ENCODE data around the gene PPP1R26. TPM values are rescaled to one million over a fixed set of nuclear protein-coding genes. Genes with fewer than 3 reads are reported as not detected.

The PPP1R26 gene
- total and polyA plus RNA-seq, 8 donors = 5.3 to 22.8 (median 12.9) TPM

DNA sequence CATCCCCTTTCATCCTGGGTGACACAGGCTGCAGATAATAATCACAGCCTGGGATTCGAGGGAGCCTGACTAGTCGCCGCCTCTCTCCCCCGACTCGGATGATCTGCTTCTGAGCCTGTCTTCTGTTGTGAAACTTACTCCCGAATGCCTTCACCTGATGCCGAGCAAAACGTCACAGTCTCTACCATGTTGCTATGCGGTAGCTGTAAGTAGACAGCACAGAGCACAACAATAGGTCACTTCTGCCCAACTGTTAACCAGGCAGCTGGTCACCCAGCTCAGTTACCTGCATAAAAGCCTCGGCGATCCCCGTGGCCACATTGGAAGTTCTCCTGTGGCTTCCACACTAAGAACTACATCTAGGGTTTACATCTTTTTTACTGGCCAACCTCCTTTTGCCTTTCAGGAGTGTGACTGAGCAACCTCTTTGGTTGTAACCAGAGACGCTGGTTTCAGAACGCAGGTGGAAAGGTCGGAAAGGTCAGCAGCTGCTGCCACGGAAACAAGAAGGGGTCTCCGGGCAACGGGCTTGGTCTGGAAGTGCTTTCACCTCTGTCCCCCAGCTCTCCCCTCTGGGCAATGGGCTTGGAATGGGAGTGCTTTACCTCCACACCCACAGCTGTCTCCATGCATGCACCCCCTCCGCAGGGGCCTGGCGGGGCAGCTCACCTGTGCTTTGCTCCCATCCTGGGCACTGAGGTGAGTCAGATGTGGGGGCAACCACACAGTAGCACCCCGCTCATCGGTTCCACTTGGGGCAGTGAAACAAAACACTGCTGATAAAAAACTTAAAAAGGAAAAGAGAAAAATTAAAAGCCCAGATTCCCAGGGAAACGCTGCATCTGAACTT lies 7.6 kb upstream of the PPP1R26 start:
- Histone ChIP-seq H3K36me3 (no peaks in the 10 kb centered on the region), H3K9me3 (no peaks in the 10 kb centered on the region), H3K27me3 (peaks cover 0 to 24% (median 0%) of the 10 kb centered on the region in 3 donors), H3K27ac (no peak overlapping the region), H3K4me3 (no peak overlapping the region), H3K4me1 (peaks cover 0 to 14% (median 12%) of the 10 kb centered on the region in 4 donors)
- peak in 1 of 2 donors; percentile 28 for DNase-seq
- TF ChIP-seq EP300 (IDR thresholded peaks at IDR 0.05) = no peak
- no peak for TF ChIP-seq POLR2A (IDR thresholded peaks at IDR 0.05)
- TF ChIP-seq POLR2AphosphoS5 (IDR thresholded peaks at IDR 0.05) = no peak
- intact Hi-C loops (cut with DNase I; ENCODE audit: low total_unique reads) = no loop called here
- WGBS, 5 donors = 67 to 73% (median 71%) methylated on average over 22 to 23 of the region's 23 CpGs

DNA sequence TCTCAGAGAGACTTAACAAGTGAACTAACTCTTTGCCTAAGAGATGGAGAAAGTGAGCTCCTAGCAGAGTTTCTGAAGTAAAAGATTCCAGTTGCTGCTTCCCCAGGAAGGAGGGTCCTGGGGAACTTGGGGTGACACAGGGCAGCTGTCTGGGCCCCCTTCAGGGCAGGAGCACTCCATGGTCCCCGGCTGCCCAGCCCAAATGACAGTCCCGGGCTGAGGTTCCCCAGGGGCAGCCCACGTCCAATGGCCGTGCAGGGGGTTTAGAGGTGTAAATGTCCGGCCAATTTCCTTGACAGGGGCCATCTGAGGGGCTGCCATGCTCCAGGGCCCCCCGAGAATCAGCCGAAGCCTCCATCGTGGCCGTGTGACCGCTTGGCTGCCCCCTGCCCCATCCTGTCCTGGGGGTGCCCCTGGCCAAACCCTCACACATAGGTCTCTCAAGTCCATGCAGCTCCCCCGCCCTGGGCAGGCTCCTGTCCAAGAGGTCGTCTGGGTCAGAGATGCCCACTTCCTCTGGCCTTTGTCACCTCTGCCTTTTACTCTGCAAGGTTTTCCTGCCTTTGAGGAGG lies 5.5 kb upstream of the PPP1R26 start:
- Histone ChIP-seq H3K36me3 (no peaks in the 10 kb centered on the region), H3K9me3 (no peaks in the 10 kb centered on the region), H3K4me3 (no peak overlapping the region), H3K27ac (no peak overlapping the region), H3K4me1 (peaks cover 0 to 21% (median 14%) of the 10 kb centered on the region in 4 donors), H3K27me3 (peaks cover 0 to 12% (median 0%) of the 10 kb centered on the region in 3 donors)
- intact Hi-C loops (cut with DNase I; ENCODE audit: low total_unique reads) = no loop called here
- no peak for DNase-seq
- TF ChIP-seq EP300 (IDR thresholded peaks at IDR 0.05) (no peak), POLR2A (IDR thresholded peaks at IDR 0.05) (no peak), POLR2AphosphoS5 (IDR thresholded peaks at IDR 0.05) (no peak)
- TF ChIP-seq, protein P1, sequence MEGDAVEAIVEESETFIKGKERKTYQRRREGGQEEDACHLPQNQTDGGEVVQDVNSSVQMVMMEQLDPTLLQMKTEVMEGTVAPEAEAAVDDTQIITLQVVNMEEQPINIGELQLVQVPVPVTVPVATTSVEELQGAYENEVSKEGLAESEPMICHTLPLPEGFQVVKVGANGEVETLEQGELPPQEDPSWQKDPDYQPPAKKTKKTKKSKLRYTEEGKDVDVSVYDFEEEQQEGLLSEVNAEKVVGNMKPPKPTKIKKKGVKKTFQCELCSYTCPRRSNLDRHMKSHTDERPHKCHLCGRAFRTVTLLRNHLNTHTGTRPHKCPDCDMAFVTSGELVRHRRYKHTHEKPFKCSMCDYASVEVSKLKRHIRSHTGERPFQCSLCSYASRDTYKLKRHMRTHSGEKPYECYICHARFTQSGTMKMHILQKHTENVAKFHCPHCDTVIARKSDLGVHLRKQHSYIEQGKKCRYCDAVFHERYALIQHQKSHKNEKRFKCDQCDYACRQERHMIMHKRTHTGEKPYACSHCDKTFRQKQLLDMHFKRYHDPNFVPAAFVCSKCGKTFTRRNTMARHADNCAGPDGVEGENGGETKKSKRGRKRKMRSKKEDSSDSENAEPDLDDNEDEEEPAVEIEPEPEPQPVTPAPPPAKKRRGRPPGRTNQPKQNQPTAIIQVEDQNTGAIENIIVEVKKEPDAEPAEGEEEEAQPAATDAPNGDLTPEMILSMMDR (IDR thresholded peaks at IDR 0.05) = no peak
- WGBS, 5 donors = 38 to 81% (median 66%) methylated on average over 5 to 12 of the region's 12 CpGs

DNA sequence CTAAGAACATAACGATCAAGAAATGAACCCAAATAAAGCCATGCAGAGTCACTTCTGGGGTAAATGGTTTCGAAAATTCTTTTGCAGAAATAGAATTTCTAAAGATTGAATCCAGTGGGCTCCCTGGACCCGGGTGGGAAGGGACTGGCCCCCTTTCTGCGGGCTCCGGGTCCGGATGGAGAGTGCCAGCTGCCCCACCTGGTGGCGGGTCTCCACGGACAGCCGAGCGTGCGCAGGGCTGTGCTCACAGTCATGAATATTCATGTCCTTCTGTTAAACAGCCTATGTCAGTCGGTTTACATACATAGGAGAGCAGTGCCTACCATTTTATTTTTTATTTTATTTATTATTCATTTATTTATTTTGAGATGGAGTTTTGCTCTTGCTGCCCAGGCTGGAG lies 4.7 kb upstream of the PPP1R26 start:
- Histone ChIP-seq H3K27me3 (peaks cover 0 to 7% (median 0%) of the 10 kb centered on the region in 3 donors), H3K4me1 (peaks cover 0 to 19% (median 14%) of the 10 kb centered on the region in 4 donors), H3K36me3 (no peaks in the 10 kb centered on the region), H3K27ac (no peak overlapping the region), H3K9me3 (no peaks in the 10 kb centered on the region), H3K4me3 (no peak overlapping the region)
- intact Hi-C loops (cut with DNase I; ENCODE audit: low total_unique reads) = no loop called here
- 14 to 30% (median 20%) methylated on average over 12 of the region's 12 CpGs for WGBS, 5 donors
- TF ChIP-seq POLR2A (IDR thresholded peaks at IDR 0.05) = no peak
- TF ChIP-seq, protein P1 (IDR thresholded peaks at IDR 0.05) = peak in 3 of 7 experiments; percentile 26 to 30 (median 28)
- DNase-seq = peak; percentile 40 to 60

DNA sequence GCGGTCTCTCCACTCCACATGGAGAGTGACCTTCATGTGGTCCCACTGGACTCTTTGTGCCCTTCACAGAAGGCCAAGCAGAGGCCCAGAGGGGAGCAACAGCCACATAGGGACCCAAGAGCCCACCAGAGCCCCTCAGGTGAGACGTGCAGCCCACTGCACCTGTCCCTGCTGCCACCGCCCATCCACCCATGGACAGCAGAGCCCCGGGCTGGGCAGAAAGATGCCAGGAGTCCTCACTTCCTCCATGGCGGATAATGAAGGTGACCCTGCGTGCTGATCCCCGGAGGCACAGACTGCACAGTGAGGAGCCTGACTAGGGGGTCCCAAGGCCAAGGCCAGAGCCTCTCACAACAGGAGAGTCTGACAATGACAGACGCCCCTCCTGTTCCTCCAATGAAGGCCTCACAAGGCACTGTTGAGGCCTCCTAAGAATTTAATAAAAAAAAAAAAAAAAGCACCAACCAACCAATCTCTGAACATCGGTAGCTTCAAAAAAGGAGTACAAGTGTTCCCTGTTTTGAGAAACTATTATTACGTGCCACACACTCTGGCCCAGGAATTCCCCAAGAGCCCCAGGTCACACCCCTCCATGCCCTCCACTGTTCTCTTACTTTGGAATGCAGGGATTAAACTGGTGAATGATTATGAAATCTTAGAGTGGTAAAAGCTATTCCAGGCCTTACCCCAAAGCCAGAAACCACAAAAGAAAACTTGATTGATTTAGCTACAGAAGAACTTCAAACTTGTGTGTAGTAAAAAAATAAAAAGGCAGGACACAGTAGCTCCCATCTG lies 2.8 kb upstream of the PPP1R26 start:
- no peaks in the 10 kb centered on the region for H3K9me3 ChIP-seq
- peaks cover 0 to 4% (median 0%) of the 10 kb centered on the region in 3 donors for H3K27me3 ChIP-seq
- H3K27ac ChIP-seq = no peak overlapping the region
- no peaks in the 10 kb centered on the region for H3K36me3 ChIP-seq
- TF ChIP-seq POLR2AphosphoS5 (IDR thresholded peaks at IDR 0.05) (no peak), EP300 (IDR thresholded peaks at IDR 0.05) (no peak), POLR2A (IDR thresholded peaks at IDR 0.05) (no peak)
- TF ChIP-seq, protein P1 (IDR thresholded peaks at IDR 0.05) = no peak
- WGBS, 5 donors = 81 to 87% (median 85%) methylated on average over 8 to 10 of the region's 10 CpGs
- H3K4me1 ChIP-seq = peaks cover 10 to 33% (median 30%) of the 10 kb centered on the region in 4 donors
- intact Hi-C loops (cut with DNase I; ENCODE audit: low total_unique reads) = no loop called here
- no peak overlapping the region for H3K4me3 ChIP-seq
- DNase-seq = no peak

Data from stomach (tissue), 9 donors.